GM21360 (cell line): ENCODE measurements around the gene MOV10L1.
"Not testable (repeated sequence)": the region's sequence is repeated elsewhere in the genome, so short reads cannot be mapped to it uniquely, and the experiment has no call there.

Experiments
- ATAC-seq: cut with Tn5 transposase; IDR thresholded peaks from one replicate; pipeline ENCODE4 v1.9.1; 2021; ENCODE audit warnings: mild to moderate bottlenecking, moderate library complexity; ENCODE audit not compliant: unreplicated experiment

The MOV10L1 gene

GRCh38 chr22:50151571-50152537 is 62.0 kb downstream of the MOV10L1 start:
- ATAC-seq = no peak

GRCh38 chr22:50153056-50153755 is 63.4 kb downstream of the MOV10L1 start:
- no peak for ATAC-seq

- no peak for ATAC-seq
These were observed 63.9 kb downstream of the MOV10L1 start for GRCh38 chr22:50153756-50154140.

GRCh38 chr22:50157709-50158375 is 68.0 kb downstream of the MOV10L1 start:
- no peak for ATAC-seq

GRCh38 chr22:50160947-50161346 is 71.1 kb downstream of the MOV10L1 start:
- ATAC-seq = no peak

GRCh38 chr22:50161508-50162390 is 71.9 kb downstream of the MOV10L1 start:
- ATAC-seq = no peak

GRCh38 chr22:50162391-50162956 is 72.7 kb downstream of the MOV10L1 start:
- no peak for ATAC-seq

- ATAC-seq = no peak
These were observed 75.8 kb downstream of the MOV10L1 start for GRCh38 chr22:50165436-50166123.

GRCh38 chr22:50167689-50168489 is 78.1 kb downstream of the MOV10L1 start:
- ATAC-seq = no peak

GRCh38 chr22:50168490-50169180 is 78.8 kb downstream of the MOV10L1 start:
- ATAC-seq = not testable (repeated sequence)

- ATAC-seq = no peak
These were observed 79.5 kb downstream of the MOV10L1 start for GRCh38 chr22:50169181-50169759.

GRCh38 chr22:50169774-50170341 is 80.1 kb downstream of the MOV10L1 start:
- no peak for ATAC-seq

GRCh38 chr22:50170453-50171318 is 80.9 kb downstream of the MOV10L1 start, which contains the start of gene PANX2:
TSS of gene PANX2 (plus strand) at chr22:50170731. CDS start at chr22:50170731, 0 bp downstream.
- no peak for ATAC-seq

- no peak for ATAC-seq
These were observed 81.6 kb downstream of the MOV10L1 start for GRCh38 chr22:50171319-50171964.

- no peak for ATAC-seq
These were observed 82.2 kb downstream of the MOV10L1 start for GRCh38 chr22:50171965-50172421.
